Measurements from ENCODE around the gene RTN4R. TPM values are rescaled to one million over a fixed set of nuclear protein-coding genes. Genes with fewer than 3 reads are reported as not detected.
A peak's percentile ranks its signal among the peaks of the same experiment; 100 is the strongest.

Gene RTN4R
- total RNA-seq, 2 donors from 2014 or later = 12.8 to 17.7 TPM

DNA sequence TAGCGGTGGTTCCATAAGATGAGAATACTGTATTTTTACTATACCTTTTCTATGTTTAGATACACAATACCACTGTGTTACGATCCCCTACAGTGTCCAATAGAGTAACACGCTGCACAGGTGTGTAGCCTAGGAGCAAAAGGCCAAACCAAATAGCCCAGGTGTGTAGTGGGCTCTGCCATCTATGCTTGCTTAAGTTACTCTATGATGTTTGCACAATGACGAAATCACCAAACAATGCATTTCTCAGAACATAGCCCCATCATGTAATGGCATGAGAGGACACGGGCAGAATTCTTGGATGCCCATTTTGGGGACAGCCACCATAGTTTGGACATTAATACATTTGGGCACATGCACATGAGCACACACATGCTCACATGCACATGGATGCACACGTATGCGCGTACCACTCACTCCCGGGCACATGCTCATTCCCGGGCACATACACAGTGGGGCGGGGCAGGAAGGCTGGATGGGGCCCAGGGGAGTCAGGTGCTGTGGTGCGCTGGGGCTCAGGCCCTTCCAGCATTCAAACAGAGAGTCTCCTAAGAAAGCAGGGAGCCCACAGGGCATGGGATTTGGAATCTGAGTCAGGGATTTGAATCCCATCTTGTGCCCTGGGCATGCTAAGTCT is 51.1 kb downstream of the RTN4R start:
- Histone ChIP-seq H3K4me1 (ENCODE audit: control insufficient read depth, insufficient read depth, low read length) (no peaks in the 10 kb centered on the region), H3K9me3 (ENCODE audit: control insufficient read depth, low read length) (peaks cover 9% of the 10 kb centered on the region), H3K27me3 (ENCODE audit: control insufficient read depth, insufficient read depth, low read length, poor library complexity, severe bottlenecking) (no peaks in the 10 kb centered on the region), H3K4me3 (ENCODE audit: low read length) (no peak overlapping the region), H3K9ac (ENCODE audit: extremely low read depth, low read length, poor library complexity, severe bottlenecking) (no peak overlapping the region), H3K27ac (ENCODE audit: low read depth, low read length) (no peak overlapping the region), H3K36me3 (ENCODE audit: control insufficient read depth, insufficient read depth, low read length) (no peaks in the 10 kb centered on the region)
- no peak overlapping the region for H3K4me3 Mint-ChIP-seq
- WGBS, 2 experiments (ENCODE audit: insufficient coverage in 1 of 2, insufficient read length in 1 of 2) = 88 to 93% methylated on average over 10 to 12 of the region's 12 CpGs
- H3K9me3 Mint-ChIP-seq = peaks cover 2% of the 10 kb centered on the region
- no peak for DNase-seq
- H3K4me1 Mint-ChIP-seq = no peaks in the 10 kb centered on the region
- H3K36me3 Mint-ChIP-seq (ENCODE audit: low read depth) = no peaks in the 10 kb centered on the region
- H3K27ac Mint-ChIP-seq = no peak overlapping the region
- no peaks in the 10 kb centered on the region for H3K27me3 Mint-ChIP-seq (ENCODE audit: insufficient read depth)
- TF ChIP-seq, protein P1, sequence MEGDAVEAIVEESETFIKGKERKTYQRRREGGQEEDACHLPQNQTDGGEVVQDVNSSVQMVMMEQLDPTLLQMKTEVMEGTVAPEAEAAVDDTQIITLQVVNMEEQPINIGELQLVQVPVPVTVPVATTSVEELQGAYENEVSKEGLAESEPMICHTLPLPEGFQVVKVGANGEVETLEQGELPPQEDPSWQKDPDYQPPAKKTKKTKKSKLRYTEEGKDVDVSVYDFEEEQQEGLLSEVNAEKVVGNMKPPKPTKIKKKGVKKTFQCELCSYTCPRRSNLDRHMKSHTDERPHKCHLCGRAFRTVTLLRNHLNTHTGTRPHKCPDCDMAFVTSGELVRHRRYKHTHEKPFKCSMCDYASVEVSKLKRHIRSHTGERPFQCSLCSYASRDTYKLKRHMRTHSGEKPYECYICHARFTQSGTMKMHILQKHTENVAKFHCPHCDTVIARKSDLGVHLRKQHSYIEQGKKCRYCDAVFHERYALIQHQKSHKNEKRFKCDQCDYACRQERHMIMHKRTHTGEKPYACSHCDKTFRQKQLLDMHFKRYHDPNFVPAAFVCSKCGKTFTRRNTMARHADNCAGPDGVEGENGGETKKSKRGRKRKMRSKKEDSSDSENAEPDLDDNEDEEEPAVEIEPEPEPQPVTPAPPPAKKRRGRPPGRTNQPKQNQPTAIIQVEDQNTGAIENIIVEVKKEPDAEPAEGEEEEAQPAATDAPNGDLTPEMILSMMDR (conservative IDR thresholded peaks at IDR 0.05) = no peak

DNA sequence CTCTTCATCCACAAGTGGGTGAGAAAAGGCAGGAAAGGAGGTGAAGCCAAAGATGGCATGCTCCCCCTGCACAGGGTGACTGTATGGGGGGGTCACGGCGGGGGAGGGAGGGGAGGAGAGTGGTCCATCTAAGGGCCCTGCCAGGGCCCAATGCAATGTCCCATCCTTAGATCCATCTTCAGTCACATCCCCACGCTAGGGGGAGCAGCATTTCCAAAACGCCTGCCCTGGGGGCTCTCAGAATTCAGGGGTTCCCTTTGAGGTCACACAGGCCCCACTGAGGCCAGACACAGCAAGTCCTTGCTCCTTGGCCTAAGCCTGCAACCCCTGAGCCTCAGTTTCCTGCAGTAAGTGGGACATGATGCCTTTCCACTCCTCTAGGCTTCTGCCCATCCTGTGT is 52.4 kb downstream of the RTN4R start:
- no peaks in the 10 kb centered on the region for H3K36me3 Mint-ChIP-seq (ENCODE audit: low read depth)
- no peak overlapping the region for H3K4me3 Mint-ChIP-seq
- Histone ChIP-seq H3K27me3 (ENCODE audit: control insufficient read depth, insufficient read depth, low read length, poor library complexity, severe bottlenecking) (no peaks in the 10 kb centered on the region), H3K9me3 (ENCODE audit: control insufficient read depth, low read length) (peaks cover 9% of the 10 kb centered on the region), H3K9ac (ENCODE audit: extremely low read depth, low read length, poor library complexity, severe bottlenecking) (no peak overlapping the region), H3K27ac (ENCODE audit: low read depth, low read length) (no peak overlapping the region), H3K36me3 (ENCODE audit: control insufficient read depth, insufficient read depth, low read length) (no peaks in the 10 kb centered on the region), H3K4me3 (ENCODE audit: low read length) (no peak overlapping the region), H3K4me1 (ENCODE audit: control insufficient read depth, insufficient read depth, low read length) (no peaks in the 10 kb centered on the region)
- H3K27me3 Mint-ChIP-seq (ENCODE audit: insufficient read depth) = no peaks in the 10 kb centered on the region
- H3K4me1 Mint-ChIP-seq = peaks cover 3% of the 10 kb centered on the region
- H3K27ac Mint-ChIP-seq = no peak overlapping the region
- TF ChIP-seq, protein P1 (conservative IDR thresholded peaks at IDR 0.05) = peak; percentile 27
- no peak for DNase-seq
- H3K9me3 Mint-ChIP-seq = peaks cover 2% of the 10 kb centered on the region
- WGBS, 2 experiments (ENCODE audit: insufficient coverage in 1 of 2, insufficient read length in 1 of 2) = 88 to 100% methylated on average over 3 to 4 of the region's 4 CpGs

DNA sequence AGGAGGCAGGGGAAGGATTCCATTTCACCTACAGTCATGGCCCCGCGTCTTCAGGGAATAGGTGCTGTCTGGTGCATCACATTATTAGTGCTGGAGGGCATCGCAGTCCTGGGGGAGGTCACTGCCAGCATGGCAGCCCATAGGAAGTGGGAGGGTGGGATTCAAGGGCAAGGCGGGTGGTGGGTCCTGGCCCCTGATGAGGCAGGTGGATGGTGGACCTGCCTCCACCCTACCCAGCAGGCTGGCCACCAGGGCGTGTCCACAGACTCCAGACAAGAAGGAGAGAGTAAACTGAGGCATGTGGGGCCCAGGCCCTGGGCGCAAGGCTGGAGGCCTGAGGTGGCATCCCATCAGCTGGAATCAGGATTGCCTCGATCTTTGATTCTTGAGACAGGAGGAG is 53.3 kb downstream of the RTN4R start:
- no peak overlapping the region for H3K27ac Mint-ChIP-seq

More for the DNA sequence above, 53.3 kb downstream of the RTN4R start:
- Histone ChIP-seq H3K4me3 (ENCODE audit: low read length) (no peak overlapping the region), H3K9ac (ENCODE audit: extremely low read depth, low read length, poor library complexity, severe bottlenecking) (no peak overlapping the region), H3K27me3 (ENCODE audit: control insufficient read depth, insufficient read depth, low read length, poor library complexity, severe bottlenecking) (no peaks in the 10 kb centered on the region), H3K4me1 (ENCODE audit: control insufficient read depth, insufficient read depth, low read length) (no peaks in the 10 kb centered on the region), H3K9me3 (ENCODE audit: control insufficient read depth, low read length) (peaks cover 7% of the 10 kb centered on the region), H3K27ac (ENCODE audit: low read depth, low read length) (no peak overlapping the region), H3K36me3 (ENCODE audit: control insufficient read depth, insufficient read depth, low read length) (no peaks in the 10 kb centered on the region)
- TF ChIP-seq, protein P1 (conservative IDR thresholded peaks at IDR 0.05) = no peak
- Mint-ChIP-seq H3K9me3 (peaks cover 2% of the 10 kb centered on the region), H3K36me3 (ENCODE audit: low read depth) (no peaks in the 10 kb centered on the region), H3K4me1 (peaks cover 3% of the 10 kb centered on the region), H3K4me3 (no peak overlapping the region), H3K27me3 (ENCODE audit: insufficient read depth) (no peaks in the 10 kb centered on the region)
- WGBS, 2 experiments (ENCODE audit: insufficient coverage in 1 of 2, insufficient read length in 1 of 2) = 90 to 96% methylated on average over 4 to 7 of the region's 7 CpGs
- no peak for DNase-seq
